ENCODE data around the gene MYPOP.
A peak's percentile ranks its signal among the peaks of the same experiment; 100 is the strongest.

The MYPOP gene

GRCh38 chr19:45901912-45902650 lies at the start of gene MYPOP:
MYPOP (minus strand) TSS chr19:45902613; CDS start chr19:45901773, 840 bp downstream.
- DNase-seq (ENCODE audit: low read depth in 2 of 2) = no peak

- no peak for DNase-seq (ENCODE audit: low read depth in 2 of 2)
Measured at GRCh38 chr19:45947926-45948325, 45.5 kb upstream of the MYPOP start.

- no peak for DNase-seq (ENCODE audit: low read depth in 2 of 2)
Measured at GRCh38 chr19:45940515-45940805, 38.0 kb upstream of the MYPOP start.

GRCh38 chr19:45939792-45940514 lies 37.5 kb upstream of the MYPOP start:
- no peak for DNase-seq (ENCODE audit: low read depth in 2 of 2)

- DNase-seq (ENCODE audit: low read depth in 2 of 2) = no peak
Measured at GRCh38 chr19:45938733-45939319, 36.4 kb upstream of the MYPOP start.

- no peak for DNase-seq (ENCODE audit: low read depth in 2 of 2)
Measured at GRCh38 chr19:45935267-45935666, 32.9 kb upstream of the MYPOP start.

GRCh38 chr19:45934551-45935230 lies 32.3 kb upstream of the MYPOP start:
- no peak for DNase-seq (ENCODE audit: low read depth in 2 of 2)

GRCh38 chr19:45933759-45934158 lies 31.3 kb upstream of the MYPOP start:
- no peak for DNase-seq (ENCODE audit: low read depth in 2 of 2)

GRCh38 chr19:45931055-45931454 lies 28.6 kb upstream of the MYPOP start:
- no peak for DNase-seq (ENCODE audit: low read depth in 2 of 2)

- no peak for DNase-seq (ENCODE audit: low read depth in 2 of 2)
Measured at GRCh38 chr19:45929247-45929646, 26.8 kb upstream of the MYPOP start.

GRCh38 chr19:45927565-45928261 lies 25.3 kb upstream of the MYPOP start:
- peak; percentile 74 to 78 for DNase-seq (ENCODE audit: low read depth in 2 of 2)

- no peak for DNase-seq (ENCODE audit: low read depth in 2 of 2)
Measured at GRCh38 chr19:45924891-45925447, 22.6 kb upstream of the MYPOP start.

- no peak for DNase-seq (ENCODE audit: low read depth in 2 of 2)
Measured at GRCh38 chr19:45922281-45922680, 19.9 kb upstream of the MYPOP start.

GRCh38 chr19:45920458-45920857 lies 18.0 kb upstream of the MYPOP start:
- DNase-seq (ENCODE audit: low read depth in 2 of 2) = no peak

- no peak for DNase-seq (ENCODE audit: low read depth in 2 of 2)
Measured at GRCh38 chr19:45919678-45920077, 17.3 kb upstream of the MYPOP start.

GRCh38 chr19:45918721-45919120 lies 16.3 kb upstream of the MYPOP start:
- DNase-seq (ENCODE audit: low read depth in 2 of 2) = no peak

GRCh38 chr19:45917421-45918091 lies 15.1 kb upstream of the MYPOP start:
- no peak for DNase-seq (ENCODE audit: low read depth in 2 of 2)

- no peak for DNase-seq (ENCODE audit: low read depth in 2 of 2)
Measured at GRCh38 chr19:45913874-45914830, 11.7 kb upstream of the MYPOP start, which contains the start of gene NANOS2. NANOS2 (minus strand) TSS chr19:45914778; CDS start chr19:45914693, 85 bp downstream.

- DNase-seq (ENCODE audit: low read depth in 2 of 2) = no peak
Measured at GRCh38 chr19:45911291-45911690, 8.9 kb upstream of the MYPOP start.

GRCh38 chr19:45908956-45909355 lies 6.5 kb upstream of the MYPOP start:
- DNase-seq (ENCODE audit: low read depth in 2 of 2) = no peak
